Upper lobe of left lung (tissue), 6 donors: ENCODE results near the gene NCBP1. TPM values are rescaled to one million over a fixed set of nuclear protein-coding genes. Genes with fewer than 3 reads are reported as not detected.

Experiments used
- ATAC-seq, 2 donors: fragments of 200-7000 bp; cut with Tn5 transposase; one replicate each; pipeline ENCODE4 v1.9.1; 2022; ENCODE audit warnings: mild to moderate bottlenecking in 2 of 2, moderate library complexity in 2 of 2; ENCODE audit not compliant: low FRiP score in 2 of 2
- DNase-seq, 2 donors: peaks; one replicate each; pipeline ENCODE4 v3.0.0-alpha.2; 2019 to 2020
- H3K27ac ChIP-seq, 4 donors: fragments of 200-600 bp; sonication (generic); one replicate each; pipeline ENCODE4 v1.5.1; 2016 to 2019
- H3K27me3 ChIP-seq, 4 donors: fragments of 200-600 bp; sonication (generic); one replicate each; pipeline ENCODE4 v1.5.1; 2017 to 2019
- H3K36me3 ChIP-seq, 4 donors: fragments of 200-600 bp; sonication (generic); one replicate each; pipeline ENCODE4 v1.5.1; 2016 to 2019
- H3K4me1 ChIP-seq, 4 donors: fragments of 200-600 bp; sonication (generic); one replicate each; pipeline ENCODE4 v1.5.1; 2018 to 2019
- H3K4me3 ChIP-seq, 4 donors: fragments of 200-600 bp; sonication (generic); one replicate each; pipeline ENCODE4 v1.5.1; 2017 to 2019; ENCODE audit warnings: mild to moderate bottlenecking in 2 of 4, moderate library complexity in 1 of 4
- H3K9me3 ChIP-seq, 4 donors: fragments of 200-600 bp; sonication (generic); one replicate each; pipeline ENCODE4 v1.5.1; 2018 to 2019
- CTCF ChIP-seq, 6 experiments: fragments of 450-650 bp in 4 of 6; fragments of 200-600 bp in 2 of 6; sonication (generic) in 2 of 6; IDR thresholded peaks; one replicate each; pipeline ENCODE4 v1.5.1; 2016 to 2019; ENCODE audit warnings: antibody characterized with exemption in 6 of 6
- EP300 ChIP-seq, 4 donors: sonication (generic); formaldehyde crosslinking; IDR thresholded peaks; one replicate each; pipeline ENCODE4 v1.5.1; 2017; ENCODE audit warnings: antibody characterized with exemption in 4 of 4, control low read depth in 2 of 4
- POLR2A ChIP-seq, 4 donors: fragments of 450-650 bp; IDR thresholded peaks; one replicate each; pipeline ENCODE4 v1.5.1; 2016 to 2017; ENCODE audit warnings: antibody characterized with exemption in 4 of 4, mild to moderate bottlenecking in 2 of 4
- POLR2AphosphoS5 ChIP-seq, 2 donors: sonication (generic); formaldehyde crosslinking; IDR thresholded peaks; one replicate each; pipeline ENCODE4 v1.5.1; 2017; ENCODE audit warnings: antibody characterized with exemption in 2 of 2
- WGBS, 2 donors: methylation state at CpG; one replicate each; pipeline ENCODE4 v1.1.5; 2017 to 2018; 5-methylcytosine and 5-hydroxymethylcytosine counted together
- total RNA-seq, 6 donors: library from RNA; depleted of rRNA in 4 of 6; stranded (reverse); fragments of >200 nt in 4 of 6; gene quantifications; one replicate each; pipeline versions ENCODE4 v1.1.0 to v1.2.1, GENCODE V29; 2016 to 2021
- donor health status: DM: no; HTN: no; CAD: no; lungs with moderate emphysema.
- donor health status: DM: no; HTN: yes; CAD: no; lungs with severe emphysema.

Gene NCBP1
- total RNA-seq, 6 donors from 2014 or later, result 16.3 to 51.3 (median 22.1) TPM

- H3K9me3 ChIP-seq, result no peaks in the 10 kb centered on the region
- no peaks in the 10 kb centered on the region for H3K27me3 ChIP-seq
- 80 to 90% methylated on average over 1 of the region's 1 CpG for WGBS, 2 donors
Observed at GRCh38 chr9:97658707-97659106, 25.1 kb downstream of the NCBP1 start.

DNA sequence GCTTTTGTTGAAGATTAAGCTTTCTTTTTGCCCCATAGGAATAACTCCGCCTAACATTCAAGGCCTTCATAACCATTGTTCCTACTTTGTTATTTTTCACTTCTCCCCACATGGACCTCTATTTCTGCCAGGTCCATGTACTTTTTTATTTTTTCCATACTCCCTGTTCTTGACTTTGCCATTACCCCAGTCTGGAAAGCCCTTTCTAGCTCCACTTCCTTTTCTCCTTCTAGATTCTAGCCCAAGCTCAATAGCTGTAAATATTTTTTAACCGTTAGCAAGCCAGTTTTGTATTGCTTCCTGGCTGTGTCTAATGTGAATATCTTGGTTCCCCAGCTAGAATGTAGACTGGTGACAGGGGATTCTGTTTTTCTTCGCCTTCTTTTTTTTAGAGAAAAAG, 26.1 kb downstream of the NCBP1 start:
- Histone ChIP-seq H3K4me3 (no peak overlapping the region), H3K27ac (no peak overlapping the region), H3K36me3 (peaks cover 25 to 100% (median 57%) of the 10 kb centered on the region in 4 donors), H3K4me1 (no peaks in the 10 kb centered on the region), H3K27me3 (no peaks in the 10 kb centered on the region), H3K9me3 (no peaks in the 10 kb centered on the region)
- 67 to 93% methylated on average over 3 of the region's 3 CpGs for WGBS, 2 donors
- ATAC-seq, result no peak
- TF ChIP-seq EP300 (IDR thresholded peaks at IDR 0.05) (no peak), POLR2A (IDR thresholded peaks at IDR 0.05) (no peak), CTCF (IDR thresholded peaks at IDR 0.05) (no peak), POLR2AphosphoS5 (IDR thresholded peaks at IDR 0.05) (no peak)
- no peak for DNase-seq

More at GRCh38 chr9:97658707-97659106, 25.1 kb downstream of the NCBP1 start:
- H3K4me1 ChIP-seq, result no peaks in the 10 kb centered on the region
- no peak overlapping the region for H3K4me3 ChIP-seq
- H3K27ac ChIP-seq, result no peak overlapping the region
- H3K36me3 ChIP-seq, result peaks cover 21 to 100% (median 57%) of the 10 kb centered on the region in 4 donors
- ATAC-seq (no peak), DNase-seq (no peak)
- TF ChIP-seq CTCF (IDR thresholded peaks at IDR 0.05), result no peak
- TF ChIP-seq EP300 (IDR thresholded peaks at IDR 0.05), result no peak
- TF ChIP-seq POLR2AphosphoS5 (IDR thresholded peaks at IDR 0.05), result no peak
- TF ChIP-seq POLR2A (IDR thresholded peaks at IDR 0.05), result no peak

GRCh38 chr9:97660340-97660739, 26.7 kb downstream of the NCBP1 start:
- DNase-seq (no peak), ATAC-seq (peak in 1 of 2 donors; percentile 44)
- Histone ChIP-seq H3K27me3 (no peaks in the 10 kb centered on the region), H3K4me3 (no peak overlapping the region), H3K27ac (no peak overlapping the region), H3K4me1 (no peaks in the 10 kb centered on the region), H3K36me3 (peaks cover 30 to 100% (median 54%) of the 10 kb centered on the region in 4 donors), H3K9me3 (no peaks in the 10 kb centered on the region)
- 53 to 64% methylated on average over 5 of the region's 5 CpGs for WGBS, 2 donors
- TF ChIP-seq POLR2AphosphoS5 (IDR thresholded peaks at IDR 0.05) (no peak), CTCF (IDR thresholded peaks at IDR 0.05) (no peak), POLR2A (IDR thresholded peaks at IDR 0.05) (no peak), EP300 (IDR thresholded peaks at IDR 0.05) (no peak)

DNA sequence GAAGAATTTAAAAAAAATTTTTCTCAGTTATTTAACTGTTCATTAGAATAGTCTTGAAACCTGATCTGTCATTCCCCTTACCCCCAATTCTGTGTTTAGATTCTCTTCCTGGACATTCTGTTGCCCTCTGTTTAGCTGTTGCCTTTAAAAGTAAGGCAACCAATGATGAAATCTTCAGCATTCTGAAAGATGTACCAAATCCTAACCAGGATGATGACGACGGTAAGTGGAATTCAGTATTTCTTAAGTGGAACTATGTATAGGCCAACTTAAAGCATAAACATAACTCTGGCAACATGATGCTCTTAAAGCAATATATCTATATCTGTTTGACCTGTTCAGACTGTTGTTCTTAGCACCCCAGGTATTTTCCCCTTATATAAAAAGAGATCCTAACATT, 27.2 kb downstream of the NCBP1 start:
- Histone ChIP-seq H3K27me3 (no peaks in the 10 kb centered on the region), H3K9me3 (no peaks in the 10 kb centered on the region), H3K36me3 (peaks cover 34 to 100% (median 56%) of the 10 kb centered on the region in 4 donors), H3K27ac (no peak overlapping the region), H3K4me1 (no peaks in the 10 kb centered on the region), H3K4me3 (no peak overlapping the region)
- TF ChIP-seq EP300 (IDR thresholded peaks at IDR 0.05), result no peak
- no peak for TF ChIP-seq POLR2AphosphoS5 (IDR thresholded peaks at IDR 0.05)
- no peak for TF ChIP-seq CTCF (IDR thresholded peaks at IDR 0.05)
- no peak for TF ChIP-seq POLR2A (IDR thresholded peaks at IDR 0.05)
- DNase-seq (no peak), ATAC-seq (no peak)
- 82 to 92% methylated on average over 2 of the region's 2 CpGs for WGBS, 2 donors

DNA sequence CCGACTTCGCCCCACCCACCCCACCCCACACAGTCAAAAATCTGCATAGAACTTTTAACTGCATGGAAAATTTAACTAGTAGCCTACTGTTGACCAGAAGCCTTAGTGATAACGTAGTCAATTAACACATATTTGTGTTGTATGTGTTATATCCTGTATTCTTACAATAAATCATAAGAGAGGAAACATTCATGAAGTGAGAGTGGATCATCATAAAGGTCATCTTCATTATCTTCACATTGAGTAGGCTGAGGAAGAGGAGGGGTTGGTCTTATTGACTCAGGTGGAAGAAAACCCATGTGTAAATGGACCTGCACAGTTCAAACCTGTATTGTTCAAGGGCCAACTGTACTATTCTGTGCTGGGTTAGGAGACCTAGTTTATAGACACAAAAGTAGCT, 32.1 kb downstream of the NCBP1 start:
- H3K27me3 ChIP-seq, result no peaks in the 10 kb centered on the region
- H3K4me1 ChIP-seq, result no peaks in the 10 kb centered on the region
- WGBS, 2 donors, result 88 to 91% methylated on average over 3 of the region's 3 CpGs
- peaks cover 58 to 100% (median 61%) of the 10 kb centered on the region in 4 donors for H3K36me3 ChIP-seq
- no peak overlapping the region for H3K4me3 ChIP-seq
- H3K9me3 ChIP-seq, result no peaks in the 10 kb centered on the region
- ATAC-seq (no peak), DNase-seq (no peak)
- TF ChIP-seq CTCF (IDR thresholded peaks at IDR 0.05) (no peak), POLR2A (IDR thresholded peaks at IDR 0.05) (no peak), POLR2AphosphoS5 (IDR thresholded peaks at IDR 0.05) (no peak)
- no peak overlapping the region for H3K27ac ChIP-seq
